Endothelial cell (in vitro differentiated cells): Measurements from ENCODE around the gene ARHGAP26. TPM values are rescaled to one million over a fixed set of nuclear protein-coding genes. Genes with fewer than 3 reads are reported as not detected.

Experiments used
- DNase-seq: peaks from one replicate; pipeline ENCODE4 v3.0.0; 2021; ENCODE audit warnings: low spot score
- H3K27ac Mint-ChIP-seq: one replicate; pipeline ENCODE4 v1.8.0; 2021; ENCODE audit warnings: mixed read lengths, inconsistent platforms; ENCODE audit not compliant: unreplicated experiment
- H3K27me3 Mint-ChIP-seq: one replicate; pipeline ENCODE4 v1.8.0; 2021; ENCODE audit warnings: mild to moderate bottlenecking, moderate library complexity, mixed read lengths, inconsistent platforms; ENCODE audit not compliant: unreplicated experiment
- H3K36me3 Mint-ChIP-seq: one replicate; pipeline ENCODE4 v1.8.0; 2021; ENCODE audit warnings: mild to moderate bottlenecking, low read depth, mixed read lengths, inconsistent platforms; ENCODE audit not compliant: unreplicated experiment
- H3K4me1 Mint-ChIP-seq: one replicate; pipeline ENCODE4 v1.8.0; 2021; ENCODE audit warnings: mild to moderate bottlenecking, mixed read lengths, inconsistent platforms; ENCODE audit not compliant: unreplicated experiment
- H3K4me3 Mint-ChIP-seq: one replicate; pipeline ENCODE4 v1.8.0; 2021; ENCODE audit warnings: mild to moderate bottlenecking, mixed read lengths, inconsistent platforms; ENCODE audit not compliant: unreplicated experiment
- H3K9me3 Mint-ChIP-seq: one replicate; pipeline ENCODE4 v1.8.0; 2021; ENCODE audit warnings: mixed read lengths, inconsistent platforms; ENCODE audit not compliant: unreplicated experiment
- total RNA-seq: library from RNA; stranded (reverse); fragmentation: NEBNext Ultra II Directional; extraction: Animal tissue kit (Norgen Biotek cat#: 25700); gene quantifications from one replicate; pipeline ENCODE4 v1.2.1, GENCODE V29; 2021; ENCODE audit not compliant: unreplicated experiment
- TF ChIP-seq, protein P1 (sequence below): fragments of 200-600 bp; sonication (generic); IDR thresholded peaks from one replicate; pipeline ENCODE4 v1.5.0; 2021; ENCODE audit warnings: antibody characterized with exemption; ENCODE audit not compliant: unreplicated experiment

The ARHGAP26 gene
- total RNA-seq, 1 donor from 2014 or later, result 81.5 TPM

DNA sequence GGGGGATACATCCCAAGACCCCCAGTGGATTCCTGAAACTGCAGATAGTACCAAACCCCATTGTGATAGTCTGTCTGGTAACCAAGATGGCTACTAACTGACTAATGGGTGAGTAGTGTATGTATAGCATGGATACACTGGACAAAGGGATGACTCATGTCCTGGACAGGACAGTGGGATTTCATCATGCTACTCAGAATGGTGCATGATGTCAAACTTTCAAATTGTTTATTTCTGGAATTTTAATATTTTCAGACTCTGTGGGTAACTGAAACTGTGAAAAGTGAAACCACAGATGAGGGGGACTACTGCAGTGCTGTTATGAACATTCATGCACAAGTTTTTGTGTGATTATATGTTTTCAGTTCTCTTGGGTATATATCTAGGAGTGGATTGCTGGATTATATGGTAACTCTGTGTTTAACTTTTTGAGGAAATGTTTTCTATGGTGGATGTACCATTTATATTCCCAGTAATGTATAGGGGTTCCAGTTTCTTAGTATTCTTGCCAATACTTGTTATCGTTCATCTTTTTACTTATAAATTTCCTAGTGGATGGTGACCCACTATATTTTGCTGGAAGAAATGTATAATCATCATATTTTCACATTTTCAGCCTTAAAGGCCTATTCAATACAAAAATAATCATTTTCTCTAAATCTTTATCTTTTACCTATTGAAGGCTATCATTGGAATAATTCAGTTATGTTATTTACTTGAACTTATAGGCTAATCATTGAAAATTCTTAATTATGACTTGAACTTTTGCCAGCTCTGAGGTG lies 492.4 kb downstream of the ARHGAP26 start:
- Mint-ChIP-seq H3K27me3 (no peaks in the 10 kb centered on the region), H3K4me3 (no peak overlapping the region), H3K4me1 (no peaks in the 10 kb centered on the region), H3K36me3 (no peaks in the 10 kb centered on the region), H3K9me3 (no peaks in the 10 kb centered on the region), H3K27ac (no peak overlapping the region)
- no peak for DNase-seq
- TF ChIP-seq, protein P1, sequence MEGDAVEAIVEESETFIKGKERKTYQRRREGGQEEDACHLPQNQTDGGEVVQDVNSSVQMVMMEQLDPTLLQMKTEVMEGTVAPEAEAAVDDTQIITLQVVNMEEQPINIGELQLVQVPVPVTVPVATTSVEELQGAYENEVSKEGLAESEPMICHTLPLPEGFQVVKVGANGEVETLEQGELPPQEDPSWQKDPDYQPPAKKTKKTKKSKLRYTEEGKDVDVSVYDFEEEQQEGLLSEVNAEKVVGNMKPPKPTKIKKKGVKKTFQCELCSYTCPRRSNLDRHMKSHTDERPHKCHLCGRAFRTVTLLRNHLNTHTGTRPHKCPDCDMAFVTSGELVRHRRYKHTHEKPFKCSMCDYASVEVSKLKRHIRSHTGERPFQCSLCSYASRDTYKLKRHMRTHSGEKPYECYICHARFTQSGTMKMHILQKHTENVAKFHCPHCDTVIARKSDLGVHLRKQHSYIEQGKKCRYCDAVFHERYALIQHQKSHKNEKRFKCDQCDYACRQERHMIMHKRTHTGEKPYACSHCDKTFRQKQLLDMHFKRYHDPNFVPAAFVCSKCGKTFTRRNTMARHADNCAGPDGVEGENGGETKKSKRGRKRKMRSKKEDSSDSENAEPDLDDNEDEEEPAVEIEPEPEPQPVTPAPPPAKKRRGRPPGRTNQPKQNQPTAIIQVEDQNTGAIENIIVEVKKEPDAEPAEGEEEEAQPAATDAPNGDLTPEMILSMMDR, result no peak

DNA sequence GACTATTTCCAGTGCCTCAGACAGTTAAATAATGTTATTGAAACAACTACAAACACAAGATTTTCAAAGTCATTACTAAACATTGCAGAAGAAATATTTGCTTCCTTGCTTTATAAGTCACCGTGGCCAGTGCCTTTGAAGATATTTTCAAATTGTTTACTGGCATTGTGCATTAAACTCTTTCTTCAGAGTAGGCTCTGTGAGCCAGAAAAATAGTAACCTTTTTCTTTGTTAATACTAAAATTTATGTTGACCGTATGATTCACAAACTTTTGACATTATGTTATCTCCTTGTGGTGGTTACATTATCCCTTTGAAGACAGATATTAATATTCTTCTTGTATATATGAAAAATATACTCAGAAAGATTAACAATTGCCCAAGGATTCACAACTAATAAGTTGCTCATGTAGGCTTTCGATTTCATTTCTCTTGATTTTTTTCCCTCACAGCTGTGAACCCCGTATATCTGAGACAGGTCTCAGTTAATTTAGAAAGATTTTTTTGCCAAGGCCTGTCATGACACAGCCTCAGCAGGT lies 493.2 kb downstream of the ARHGAP26 start:
- TF ChIP-seq, protein P1, result no peak
- no peak overlapping the region for H3K27ac Mint-ChIP-seq
- no peaks in the 10 kb centered on the region for H3K4me1 Mint-ChIP-seq
- H3K36me3 Mint-ChIP-seq, result no peaks in the 10 kb centered on the region
- H3K9me3 Mint-ChIP-seq, result no peaks in the 10 kb centered on the region
- H3K4me3 Mint-ChIP-seq, result no peak overlapping the region
- no peaks in the 10 kb centered on the region for H3K27me3 Mint-ChIP-seq
- no peak for DNase-seq

DNA sequence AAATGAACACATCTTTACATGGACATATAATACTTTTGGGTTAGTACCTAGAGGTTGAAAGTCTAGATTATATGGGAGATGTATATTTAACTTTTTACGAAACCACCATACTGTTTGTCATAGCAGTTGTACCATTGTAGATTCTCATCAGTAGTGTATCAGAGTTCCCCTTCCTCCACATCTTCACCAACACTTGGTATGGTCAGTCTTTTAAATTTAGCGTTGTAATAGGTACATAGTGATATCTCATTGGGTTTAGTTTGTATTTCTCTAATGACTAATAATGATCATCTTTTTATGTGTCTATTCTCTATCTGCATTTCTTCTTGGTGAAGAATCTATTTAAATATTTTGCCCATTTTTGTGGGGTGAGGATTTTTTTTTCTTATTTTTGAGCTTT lies 495.8 kb downstream of the ARHGAP26 start:
- no peaks in the 10 kb centered on the region for H3K9me3 Mint-ChIP-seq
- DNase-seq, result no peak
- no peaks in the 10 kb centered on the region for H3K27me3 Mint-ChIP-seq
- TF ChIP-seq, protein P1, result no peak
- H3K4me3 Mint-ChIP-seq, result no peak overlapping the region
- no peaks in the 10 kb centered on the region for H3K4me1 Mint-ChIP-seq
- no peak overlapping the region for H3K27ac Mint-ChIP-seq
- no peaks in the 10 kb centered on the region for H3K36me3 Mint-ChIP-seq

DNA sequence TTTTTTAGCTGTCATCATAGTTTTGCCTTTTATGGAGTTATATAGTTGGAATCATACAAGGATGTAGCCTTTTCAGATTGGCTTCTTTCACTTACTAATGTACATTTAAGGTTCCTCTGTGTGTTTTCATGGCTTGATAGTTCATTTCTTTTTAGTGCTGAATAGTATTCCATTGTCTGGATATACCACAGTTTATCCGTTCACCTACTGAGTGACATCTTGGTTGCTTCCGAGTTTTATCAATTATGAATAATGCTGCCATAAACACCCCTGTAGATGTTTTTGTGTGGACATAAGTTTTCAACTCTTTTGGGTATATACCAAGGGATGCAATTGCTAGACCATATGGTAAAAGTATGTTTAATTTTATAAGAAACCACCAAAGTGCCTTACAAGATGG lies 497.0 kb downstream of the ARHGAP26 start:
- Mint-ChIP-seq H3K4me1 (no peaks in the 10 kb centered on the region), H3K27me3 (no peaks in the 10 kb centered on the region), H3K27ac (no peak overlapping the region), H3K9me3 (no peaks in the 10 kb centered on the region), H3K4me3 (no peak overlapping the region), H3K36me3 (no peaks in the 10 kb centered on the region)
- DNase-seq, result no peak
- TF ChIP-seq, protein P1, result no peak

DNA sequence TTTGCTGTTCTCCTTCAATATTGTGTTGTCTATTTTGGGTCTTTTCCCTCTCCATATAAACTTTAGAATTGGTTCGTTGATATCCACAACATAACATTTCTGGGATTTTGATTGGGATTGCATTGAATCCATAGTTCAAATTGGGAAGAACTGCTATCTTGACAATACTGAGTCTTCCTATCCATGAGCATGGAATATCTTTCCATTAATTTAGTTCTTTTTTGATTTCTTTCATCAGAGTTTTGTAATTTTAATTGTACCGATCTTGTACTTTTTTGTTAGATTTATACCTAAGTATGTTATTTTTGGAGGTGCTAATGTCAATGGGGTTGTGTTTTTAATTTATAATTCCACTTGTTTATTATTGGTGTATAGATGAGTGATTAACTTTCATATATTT lies 498.2 kb downstream of the ARHGAP26 start:
- no peak overlapping the region for H3K27ac Mint-ChIP-seq
- DNase-seq, result no peak
- H3K36me3 Mint-ChIP-seq, result no peaks in the 10 kb centered on the region
- TF ChIP-seq, protein P1, result no peak
- H3K9me3 Mint-ChIP-seq, result no peaks in the 10 kb centered on the region
- no peaks in the 10 kb centered on the region for H3K27me3 Mint-ChIP-seq
- no peak overlapping the region for H3K4me3 Mint-ChIP-seq
- H3K4me1 Mint-ChIP-seq, result no peaks in the 10 kb centered on the region
